NB4 (cell line): Measurements from ENCODE around the gene IL17RD.

Experiments used
- DNase-seq: peaks from one replicate; pipeline ENCODE4 v3.0.0; 2010; ENCODE audit warnings: low read depth
- H3K4me3 ChIP-seq: one replicate; pipeline ENCODE4 v1.5.1; 2011; ENCODE audit warnings: mild to moderate bottlenecking, low read depth, low read length, moderate library complexity
- MYC ChIP-seq: IDR thresholded peaks from 2 replicates; pipeline ENCODE4 v1.6.1; 2011; ENCODE audit warnings: low read depth, low read length
- POLR2A ChIP-seq: IDR thresholded peaks from 2 replicates; pipeline ENCODE4 v1.6.1; 2011; ENCODE audit warnings: mild to moderate bottlenecking; ENCODE audit not compliant: insufficient read length; ENCODE audit errors: extremely low read depth
- TF ChIP-seq, protein P1 (sequence below): IDR thresholded peaks from 2 replicates; pipeline ENCODE4 v1.6.1; 2011; ENCODE audit warnings: low read depth, low read length
- TF ChIP-seq, protein P2 (sequence below): IDR thresholded peaks from one replicate; pipeline ENCODE4 v1.5.1; 2012; ENCODE audit warnings: low read depth, low read length

Gene IL17RD

DNA sequence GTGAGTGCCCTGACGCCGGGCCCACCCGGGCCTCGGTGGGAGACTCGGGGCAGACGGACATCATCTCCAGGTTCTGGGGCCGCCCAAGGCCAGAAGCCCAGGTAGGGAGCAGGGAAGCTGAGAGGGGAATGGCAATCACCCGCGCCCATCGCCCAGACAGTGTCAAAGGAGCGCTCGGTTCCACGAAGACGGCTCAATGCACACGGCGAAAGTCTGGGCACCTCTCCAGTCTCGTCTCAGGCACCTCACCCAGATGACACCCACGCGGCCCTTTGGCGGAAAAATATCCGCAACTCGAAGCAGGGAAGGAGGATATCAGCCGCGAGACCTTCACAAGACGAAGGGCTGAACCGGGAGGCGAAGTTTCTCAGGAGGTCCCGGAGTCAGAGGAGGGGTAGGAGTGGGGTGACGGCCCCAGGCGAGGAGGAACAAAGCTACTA lies 916 bp downstream of the IL17RD start:
- DNase-seq, result peak; percentile 11
- H3K4me3 ChIP-seq, result no peak overlapping the region
- TF ChIP-seq, protein P1, sequence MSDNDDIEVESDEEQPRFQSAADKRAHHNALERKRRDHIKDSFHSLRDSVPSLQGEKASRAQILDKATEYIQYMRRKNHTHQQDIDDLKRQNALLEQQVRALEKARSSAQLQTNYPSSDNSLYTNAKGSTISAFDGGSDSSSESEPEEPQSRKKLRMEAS, result no peak
- TF ChIP-seq POLR2A (no peak), MYC (no peak)
- TF ChIP-seq, protein P2, sequence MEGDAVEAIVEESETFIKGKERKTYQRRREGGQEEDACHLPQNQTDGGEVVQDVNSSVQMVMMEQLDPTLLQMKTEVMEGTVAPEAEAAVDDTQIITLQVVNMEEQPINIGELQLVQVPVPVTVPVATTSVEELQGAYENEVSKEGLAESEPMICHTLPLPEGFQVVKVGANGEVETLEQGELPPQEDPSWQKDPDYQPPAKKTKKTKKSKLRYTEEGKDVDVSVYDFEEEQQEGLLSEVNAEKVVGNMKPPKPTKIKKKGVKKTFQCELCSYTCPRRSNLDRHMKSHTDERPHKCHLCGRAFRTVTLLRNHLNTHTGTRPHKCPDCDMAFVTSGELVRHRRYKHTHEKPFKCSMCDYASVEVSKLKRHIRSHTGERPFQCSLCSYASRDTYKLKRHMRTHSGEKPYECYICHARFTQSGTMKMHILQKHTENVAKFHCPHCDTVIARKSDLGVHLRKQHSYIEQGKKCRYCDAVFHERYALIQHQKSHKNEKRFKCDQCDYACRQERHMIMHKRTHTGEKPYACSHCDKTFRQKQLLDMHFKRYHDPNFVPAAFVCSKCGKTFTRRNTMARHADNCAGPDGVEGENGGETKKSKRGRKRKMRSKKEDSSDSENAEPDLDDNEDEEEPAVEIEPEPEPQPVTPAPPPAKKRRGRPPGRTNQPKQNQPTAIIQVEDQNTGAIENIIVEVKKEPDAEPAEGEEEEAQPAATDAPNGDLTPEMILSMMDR, result no peak

DNA sequence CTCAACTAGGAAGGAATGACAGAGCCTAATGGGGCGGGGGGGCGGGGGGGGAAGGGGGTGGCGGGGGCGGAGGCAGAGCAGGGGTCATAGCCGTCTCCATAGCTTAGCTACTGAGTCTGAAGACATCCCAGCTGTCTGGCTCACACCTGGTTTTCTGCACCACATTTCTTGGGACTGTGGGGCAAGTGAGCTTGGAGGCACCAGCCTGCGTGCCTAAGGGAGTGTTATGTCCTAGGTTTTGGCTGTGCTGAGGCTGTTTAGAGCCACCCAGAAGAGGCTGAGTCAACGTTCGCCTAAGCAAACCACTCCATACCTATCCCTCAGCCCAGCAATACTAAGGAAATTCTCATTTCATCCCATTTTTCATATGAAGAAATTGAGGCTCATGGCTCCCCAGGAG lies 1.4 kb downstream of the IL17RD start:
- H3K4me3 ChIP-seq, result no peak overlapping the region
- DNase-seq, result peak; percentile 12
- TF ChIP-seq, protein P1, result no peak
- TF ChIP-seq MYC (no peak), POLR2A (no peak)
- TF ChIP-seq, protein P2, result no peak

DNA sequence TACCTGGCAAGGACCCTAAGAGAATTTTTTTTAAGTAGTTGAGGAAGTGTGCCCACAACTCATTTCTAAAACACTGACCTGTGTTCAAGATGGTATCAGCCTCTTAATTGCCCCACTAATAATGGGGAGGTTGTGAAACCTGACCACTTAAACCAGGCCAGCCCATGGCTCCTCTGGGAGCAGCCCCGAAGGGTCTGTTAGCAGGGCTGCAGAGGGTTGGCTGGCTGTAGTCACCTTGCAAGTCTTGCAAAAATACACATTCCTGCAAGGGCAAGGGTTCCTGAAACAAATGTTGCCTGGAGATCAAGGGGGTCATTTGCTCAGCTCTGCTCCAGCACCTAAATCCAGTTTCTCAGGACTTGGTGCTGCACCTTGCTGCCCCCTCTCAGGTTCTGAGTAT lies 3.2 kb downstream of the IL17RD start:
- TF ChIP-seq, protein P2, result no peak
- no peak for TF ChIP-seq POLR2A
- TF ChIP-seq, protein P1, result no peak
- TF ChIP-seq MYC, result no peak
- no peak overlapping the region for H3K4me3 ChIP-seq
- DNase-seq, result no peak

DNA sequence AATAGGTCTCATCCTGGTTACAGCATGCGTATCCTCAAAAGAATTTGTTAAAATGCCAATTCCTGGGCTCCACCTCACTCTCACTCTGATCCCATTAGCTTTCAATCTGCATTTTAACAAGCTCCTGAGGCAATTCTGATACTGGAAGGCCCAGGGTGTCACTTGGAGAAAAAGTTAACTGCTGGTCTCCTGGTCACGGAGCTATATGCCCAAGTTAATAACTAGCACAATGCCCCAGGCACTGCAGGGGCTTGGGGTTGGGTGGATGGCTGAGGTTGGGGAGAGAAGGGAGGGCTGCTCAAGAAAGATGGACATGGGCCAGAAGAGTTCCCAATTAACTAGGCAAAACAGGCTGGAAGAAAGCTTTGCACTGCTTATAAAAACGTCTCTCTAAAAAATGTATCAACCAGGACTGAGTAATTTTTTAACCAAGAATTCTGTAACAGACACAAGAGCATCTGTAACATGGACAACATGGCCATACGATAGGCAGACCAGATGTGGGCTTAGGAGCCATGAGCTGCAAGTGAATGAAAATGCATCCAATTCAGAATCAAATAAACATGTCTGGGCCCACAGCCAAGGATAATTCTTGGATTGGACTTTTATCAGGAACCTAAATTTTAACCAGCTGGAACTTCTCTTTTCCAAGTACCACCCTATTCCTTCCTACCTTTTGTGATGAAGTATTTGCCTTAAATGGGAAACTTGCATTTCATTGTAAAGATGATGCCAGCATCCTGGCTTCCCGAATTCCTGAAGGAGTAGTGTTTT lies 4.2 kb downstream of the IL17RD start:
- no peak for DNase-seq
- TF ChIP-seq, protein P1, result no peak
- no peak for TF ChIP-seq POLR2A
- TF ChIP-seq MYC, result no peak
- TF ChIP-seq, protein P2, result no peak
- H3K4me3 ChIP-seq, result no peak overlapping the region

DNA sequence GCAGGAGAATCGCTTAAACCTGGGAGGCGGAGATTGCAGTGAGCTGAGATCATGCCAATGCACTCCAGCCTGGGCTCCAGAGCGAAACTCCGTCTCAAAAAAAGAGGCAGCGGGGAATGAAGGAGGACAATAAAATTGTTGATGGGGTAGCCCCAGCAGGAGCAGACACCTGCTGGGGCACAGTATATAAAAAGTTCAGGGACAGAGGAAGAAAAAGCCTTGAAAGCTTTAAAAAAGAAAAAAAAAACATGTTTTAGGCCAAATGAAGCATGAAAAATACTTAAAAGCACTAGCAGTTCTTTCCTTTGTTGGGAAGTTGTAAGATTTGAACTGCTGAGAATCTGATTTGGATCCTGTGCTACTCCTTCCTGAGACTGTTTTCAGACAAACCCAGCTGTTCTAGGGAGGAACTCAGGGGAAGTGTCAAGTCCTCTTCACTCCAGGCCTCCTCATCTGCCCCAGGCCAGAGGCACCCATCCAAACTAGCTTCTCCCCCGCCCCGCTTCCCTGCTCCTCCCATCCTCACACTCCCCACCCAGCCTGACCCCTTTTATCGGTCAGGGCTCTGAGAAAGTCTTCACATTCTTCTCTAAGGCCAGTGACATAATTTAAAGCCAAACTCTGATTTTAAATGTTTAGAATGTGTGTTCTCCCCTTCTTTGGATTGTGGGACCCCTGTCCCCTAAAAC lies 4.9 kb downstream of the IL17RD start:
- DNase-seq, result no peak
- H3K4me3 ChIP-seq, result no peak overlapping the region
- TF ChIP-seq, protein P1, result no peak
- TF ChIP-seq MYC (no peak), POLR2A (no peak)
- TF ChIP-seq, protein P2, result no peak
